Naive B cell (primary cell): ENCODE measurements around the gene ZBTB20. TPM values are rescaled to one million over a fixed set of nuclear protein-coding genes. Genes with fewer than 3 reads are reported as not detected.

Experiments used
- ATAC-seq, 2 donors: fragments of 150-1000 bp; cut with Tn5 transposase; 2 replicates each; pipeline ENCODE4 v1.10.0; 2021; ENCODE audit warnings: low read depth in 2 of 2, mild to moderate bottlenecking in 2 of 2, moderate library complexity in 2 of 2
- DNase-seq: peaks from one replicate; pipeline ENCODE4 v3.0.0; 2022
- H3K27ac Mint-ChIP-seq, 6 donors: one replicate each; pipeline ENCODE4 v1.8.0; 2020 to 2022; ENCODE audit warnings: mild to moderate bottlenecking in 6 of 6, mixed read lengths in 6 of 6, moderate library complexity in 5 of 6, inconsistent platforms in 2 of 6
- H3K27me3 Mint-ChIP-seq, 3 donors: one replicate each; pipeline ENCODE4 v1.8.0; 2021 to 2022; ENCODE audit warnings: mixed read lengths in 3 of 3, mild to moderate bottlenecking in 1 of 3
- H3K36me3 Mint-ChIP-seq, 2 donors: one replicate each; pipeline ENCODE4 v1.8.0; 2020 to 2022; ENCODE audit warnings: mixed read lengths in 2 of 2, inconsistent platforms in 1 of 2, mild to moderate bottlenecking in 1 of 2
- H3K4me1 Mint-ChIP-seq, 3 donors: one replicate each; pipeline ENCODE4 v1.8.0; 2020 to 2022; ENCODE audit warnings: mixed read lengths in 3 of 3, inconsistent platforms in 1 of 3, mild to moderate bottlenecking in 1 of 3, moderate library complexity in 1 of 3
- H3K4me3 Mint-ChIP-seq, 8 donors: one replicate each; pipeline ENCODE4 v1.8.0; 2020 to 2022; ENCODE audit warnings: mild to moderate bottlenecking in 8 of 8, mixed read lengths in 8 of 8, moderate library complexity in 8 of 8, inconsistent platforms in 2 of 8
- H3K9me3 Mint-ChIP-seq, 7 donors: one replicate each; pipeline ENCODE4 v1.8.0; 2020 to 2022; ENCODE audit warnings: mixed read lengths in 7 of 7, mild to moderate bottlenecking in 5 of 7, inconsistent platforms in 2 of 7, moderate library complexity in 1 of 7
- polyA plus RNA-seq, 6 donors: library from polyadenylated mRNA; unstranded; fragments of 300-500 nt; fragmentation: Illumina TruSeq; gene quantifications; one replicate each; pipeline ENCODE4 v1.2.3, GENCODE V29; 2021; ENCODE audit warnings: low read depth in 6 of 6

The ZBTB20 gene
- polyA plus RNA-seq, 6 donors from 2014 or later: 20.4 to 38.5 (median 34.6) TPM

GRCh38 chr3:115162759-115163158, 15.7 kb upstream of the ZBTB20 start:
- Mint-ChIP-seq H3K27me3 (peaks cover 0 to 4% (median 0%) of the 10 kb centered on the region in 3 donors), H3K4me3 (no peak overlapping the region), H3K9me3 (peaks cover 0 to 9% (median 6%) of the 10 kb centered on the region in 7 donors), H3K36me3 (no peaks in the 10 kb centered on the region), H3K4me1 (peaks cover 0 to 9% (median 5%) of the 10 kb centered on the region in 3 donors), H3K27ac (peak overlapping the region in 1 of 6 donors; percentile 44)
- ATAC-seq (no peak), DNase-seq (no peak)

- H3K27me3 Mint-ChIP-seq: peaks cover 0 to 4% (median 0%) of the 10 kb centered on the region in 3 donors
- H3K27ac Mint-ChIP-seq: no peak overlapping the region
These were observed 14.8 kb upstream of the ZBTB20 start for GRCh38 chr3:115161866-115162265.

GRCh38 chr3:115161168-115161834, 14.2 kb upstream of the ZBTB20 start:
- no peak for ATAC-seq
- Mint-ChIP-seq H3K4me1 (peaks cover 0 to 9% (median 5%) of the 10 kb centered on the region in 3 donors), H3K4me3 (no peak overlapping the region), H3K36me3 (no peaks in the 10 kb centered on the region), H3K9me3 (peaks cover 0 to 10% (median 6%) of the 10 kb centered on the region in 7 donors), H3K27ac (no peak overlapping the region), H3K27me3 (peaks cover 0 to 4% (median 0%) of the 10 kb centered on the region in 3 donors)
- no peak for DNase-seq

More at GRCh38 chr3:115161866-115162265, 14.8 kb upstream of the ZBTB20 start:
- H3K4me3 Mint-ChIP-seq: no peak overlapping the region
- H3K36me3 Mint-ChIP-seq: no peaks in the 10 kb centered on the region
- peaks cover 0 to 10% (median 6%) of the 10 kb centered on the region in 7 donors for H3K9me3 Mint-ChIP-seq
- peaks cover 0 to 9% (median 5%) of the 10 kb centered on the region in 3 donors for H3K4me1 Mint-ChIP-seq
- DNase-seq (no peak), ATAC-seq (no peak)

- no peak overlapping the region for H3K27ac Mint-ChIP-seq
- peaks cover 0 to 10% (median 6%) of the 10 kb centered on the region in 7 donors for H3K9me3 Mint-ChIP-seq
- H3K4me3 Mint-ChIP-seq: no peak overlapping the region
- ATAC-seq (no peak), DNase-seq (no peak)
- no peaks in the 10 kb centered on the region for H3K36me3 Mint-ChIP-seq
- peaks cover 0 to 9% (median 5%) of the 10 kb centered on the region in 3 donors for H3K4me1 Mint-ChIP-seq
- H3K27me3 Mint-ChIP-seq: peaks cover 0 to 4% (median 0%) of the 10 kb centered on the region in 3 donors
These were observed 13.2 kb upstream of the ZBTB20 start for GRCh38 chr3:115160295-115160694.

- Mint-ChIP-seq H3K4me3 (no peak overlapping the region), H3K27me3 (peaks cover 0 to 4% (median 0%) of the 10 kb centered on the region in 3 donors), H3K36me3 (no peaks in the 10 kb centered on the region), H3K9me3 (peaks cover 0 to 10% (median 6%) of the 10 kb centered on the region in 7 donors), H3K27ac (no peak overlapping the region), H3K4me1 (no peaks in the 10 kb centered on the region)
- no peak for ATAC-seq
- no peak for DNase-seq
These were observed 9.1 kb upstream of the ZBTB20 start for GRCh38 chr3:115156046-115156654.

- Mint-ChIP-seq H3K9me3 (peaks cover 5 to 15% (median 8%) of the 10 kb centered on the region in 7 donors), H3K27ac (peak overlapping the region in 1 of 6 donors; percentile 22), H3K36me3 (peaks cover 0 to 4% of the 10 kb centered on the region in 2 donors), H3K4me1 (peaks cover 0 to 5% (median 0%) of the 10 kb centered on the region in 3 donors), H3K4me3 (no peak overlapping the region), H3K27me3 (peaks cover 0 to 4% (median 0%) of the 10 kb centered on the region in 3 donors)
- DNase-seq: no peak
- no peak for ATAC-seq
These were observed 7.5 kb upstream of the ZBTB20 start for GRCh38 chr3:115154611-115155010.

- H3K4me3 Mint-ChIP-seq: no peak overlapping the region
- H3K9me3 Mint-ChIP-seq: peaks cover 0 to 8% (median 5%) of the 10 kb centered on the region in 7 donors
- ATAC-seq (no peak), DNase-seq (no peak)
- H3K4me1 Mint-ChIP-seq: peaks cover 0 to 9% (median 5%) of the 10 kb centered on the region in 3 donors
- no peaks in the 10 kb centered on the region for H3K27me3 Mint-ChIP-seq
- H3K27ac Mint-ChIP-seq: no peak overlapping the region
- H3K36me3 Mint-ChIP-seq: peaks cover 0 to 5% of the 10 kb centered on the region in 2 donors
These were observed 4.8 kb upstream of the ZBTB20 start for GRCh38 chr3:115151921-115152320.

GRCh38 chr3:115148142-115148790, 1.2 kb upstream of the ZBTB20 start:
- Mint-ChIP-seq H3K27me3 (no peaks in the 10 kb centered on the region), H3K4me3 (peak overlapping the region; percentile 82 to 100 (median 97)), H3K9me3 (peaks cover 0 to 8% (median 5%) of the 10 kb centered on the region in 7 donors), H3K36me3 (peaks cover 0 to 9% of the 10 kb centered on the region in 2 donors), H3K4me1 (peaks cover 8 to 24% (median 15%) of the 10 kb centered on the region in 3 donors), H3K27ac (peak overlapping the region; percentile 95 to 100 (median 100))
- DNase-seq (no peak), ATAC-seq (no peak)

- peaks cover 10 to 31% (median 15%) of the 10 kb centered on the region in 3 donors for H3K4me1 Mint-ChIP-seq
- H3K27me3 Mint-ChIP-seq: no peaks in the 10 kb centered on the region
- ATAC-seq (peak; percentile 71), DNase-seq (peak; percentile 97)
- peaks cover 0 to 9% of the 10 kb centered on the region in 2 donors for H3K36me3 Mint-ChIP-seq
- H3K4me3 Mint-ChIP-seq: peak overlapping the region; percentile 82 to 100 (median 97)
- peaks cover 0 to 7% (median 5%) of the 10 kb centered on the region in 7 donors for H3K9me3 Mint-ChIP-seq
- H3K27ac Mint-ChIP-seq: peak overlapping the region; percentile 95 to 100 (median 100)
These were observed 447 bp upstream of the ZBTB20 start for GRCh38 chr3:115147329-115148141.

- peaks cover 12 to 33% (median 20%) of the 10 kb centered on the region in 3 donors for H3K4me1 Mint-ChIP-seq
- no peaks in the 10 kb centered on the region for H3K27me3 Mint-ChIP-seq
These were observed 1.1 kb downstream of the ZBTB20 start for GRCh38 chr3:115146032-115146417.

GRCh38 chr3:115141033-115141757, 5.9 kb downstream of the ZBTB20 start:
- Mint-ChIP-seq H3K27ac (no peak overlapping the region), H3K36me3 (peaks cover 0 to 9% of the 10 kb centered on the region in 2 donors), H3K27me3 (no peaks in the 10 kb centered on the region), H3K4me3 (no peak overlapping the region), H3K4me1 (peaks cover 15 to 26% (median 23%) of the 10 kb centered on the region in 3 donors), H3K9me3 (no peaks in the 10 kb centered on the region)
- ATAC-seq: no peak
- no peak for DNase-seq

More at GRCh38 chr3:115146032-115146417, 1.1 kb downstream of the ZBTB20 start:
- Mint-ChIP-seq H3K9me3 (peaks cover 0 to 7% (median 4%) of the 10 kb centered on the region in 7 donors), H3K4me3 (peak overlapping the region; percentile 82 to 99 (median 94)), H3K27ac (peak overlapping the region; percentile 95 to 98 (median 98)), H3K36me3 (peaks cover 0 to 14% of the 10 kb centered on the region in 2 donors)
- ATAC-seq (no peak), DNase-seq (peak; percentile 45)

GRCh38 chr3:115139072-115139471, 8.0 kb downstream of the ZBTB20 start:
- no peak overlapping the region for H3K4me3 Mint-ChIP-seq
- H3K4me1 Mint-ChIP-seq: peaks cover 8 to 27% (median 10%) of the 10 kb centered on the region in 3 donors
- peaks cover 0 to 5% of the 10 kb centered on the region in 2 donors for H3K36me3 Mint-ChIP-seq
- no peak overlapping the region for H3K27ac Mint-ChIP-seq
- ATAC-seq: no peak
- DNase-seq: no peak
- H3K9me3 Mint-ChIP-seq: no peaks in the 10 kb centered on the region
- H3K27me3 Mint-ChIP-seq: no peaks in the 10 kb centered on the region
